OCI-LY7 (cell line): Measurements from ENCODE around the gene FBXL17.

ENCODE experiments used
- EZH2phosphoT487 ChIP-seq: fragments of 200-600 bp; sonication (generic); IDR thresholded peaks from 2 replicates; pipeline ENCODE4 v1.6.1; 2018; ENCODE audit warnings: low read depth, borderline replicate concordance, mild to moderate bottlenecking, mixed run types, antibody characterized with exemption, low read length, moderate library complexity, mixed read lengths
- TF ChIP-seq, protein P1 (sequence below): fragments of 200-600 bp; sonication (generic); conservative IDR thresholded peaks from 2 replicates; pipeline ENCODE4 v1.5.1; 2014; ENCODE audit warnings: mild to moderate bottlenecking, antibody characterized with exemption, low read length, moderate library complexity, mixed read lengths

DNA sequence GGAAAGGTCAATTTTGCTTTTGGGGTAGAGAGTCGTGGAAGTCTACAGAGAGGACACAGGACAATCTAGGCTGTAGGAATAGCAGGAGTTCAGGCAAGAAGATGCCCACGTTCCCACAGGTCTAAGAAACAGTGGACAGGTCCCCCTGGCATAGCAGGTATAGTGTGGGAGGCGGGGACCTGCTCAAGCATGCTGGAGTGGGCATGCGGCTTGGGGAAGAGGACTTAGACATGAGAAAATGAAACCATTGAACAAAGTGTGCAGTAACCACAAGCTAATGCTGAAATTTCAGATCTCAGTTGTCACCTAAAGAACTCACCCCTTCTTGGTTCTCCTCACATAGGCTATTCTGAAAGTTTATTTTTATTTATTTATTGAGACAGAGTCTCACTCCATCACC, 568.3 kb downstream of the FBXL17 start:
- TF ChIP-seq, protein P1, sequence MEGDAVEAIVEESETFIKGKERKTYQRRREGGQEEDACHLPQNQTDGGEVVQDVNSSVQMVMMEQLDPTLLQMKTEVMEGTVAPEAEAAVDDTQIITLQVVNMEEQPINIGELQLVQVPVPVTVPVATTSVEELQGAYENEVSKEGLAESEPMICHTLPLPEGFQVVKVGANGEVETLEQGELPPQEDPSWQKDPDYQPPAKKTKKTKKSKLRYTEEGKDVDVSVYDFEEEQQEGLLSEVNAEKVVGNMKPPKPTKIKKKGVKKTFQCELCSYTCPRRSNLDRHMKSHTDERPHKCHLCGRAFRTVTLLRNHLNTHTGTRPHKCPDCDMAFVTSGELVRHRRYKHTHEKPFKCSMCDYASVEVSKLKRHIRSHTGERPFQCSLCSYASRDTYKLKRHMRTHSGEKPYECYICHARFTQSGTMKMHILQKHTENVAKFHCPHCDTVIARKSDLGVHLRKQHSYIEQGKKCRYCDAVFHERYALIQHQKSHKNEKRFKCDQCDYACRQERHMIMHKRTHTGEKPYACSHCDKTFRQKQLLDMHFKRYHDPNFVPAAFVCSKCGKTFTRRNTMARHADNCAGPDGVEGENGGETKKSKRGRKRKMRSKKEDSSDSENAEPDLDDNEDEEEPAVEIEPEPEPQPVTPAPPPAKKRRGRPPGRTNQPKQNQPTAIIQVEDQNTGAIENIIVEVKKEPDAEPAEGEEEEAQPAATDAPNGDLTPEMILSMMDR: no peak
- TF ChIP-seq EZH2phosphoT487: no peak
